Effector memory CD4-positive, alpha-beta T cell (primary cell): Measurements from ENCODE around the gene CLNK.

Experiments
- DNase-seq, 3 donors: peaks; one replicate each; pipeline ENCODE4 v3.0.0-alpha.2; 2020
- H3K27ac ChIP-seq: 2 replicates; pipeline ENCODE4 v1.7.0; 2013; ENCODE audit warnings: mild to moderate bottlenecking, low read length, moderate library complexity; ENCODE audit not compliant: insufficient read depth, poor library complexity, severe bottlenecking
- H3K27me3 ChIP-seq: replicated peaks from 2 replicates; pipeline ENCODE4 v1.7.0; 2013; ENCODE audit warnings: mild to moderate bottlenecking, low read length; ENCODE audit not compliant: insufficient read depth, control insufficient read depth, poor library complexity, severe bottlenecking
- H3K36me3 ChIP-seq: 2 replicates; pipeline ENCODE4 v1.7.0; 2013; ENCODE audit warnings: mild to moderate bottlenecking, low read length, moderate library complexity; ENCODE audit not compliant: control insufficient read depth, insufficient read depth
- H3K4me1 ChIP-seq: 2 replicates; pipeline ENCODE4 v1.7.0; 2013; ENCODE audit warnings: low read length, mild to moderate bottlenecking; ENCODE audit not compliant: control insufficient read depth, insufficient read depth, poor library complexity, severe bottlenecking
- H3K4me3 ChIP-seq: 2 replicates; pipeline ENCODE4 v1.7.0; 2013; ENCODE audit warnings: low read length, low read depth, mild to moderate bottlenecking; ENCODE audit not compliant: insufficient read depth, poor library complexity, severe bottlenecking
- H3K9me3 ChIP-seq: 2 replicates; pipeline ENCODE4 v1.7.0; 2013; ENCODE audit warnings: mild to moderate bottlenecking, low read length, moderate library complexity; ENCODE audit not compliant: control insufficient read depth

Gene CLNK

DNA sequence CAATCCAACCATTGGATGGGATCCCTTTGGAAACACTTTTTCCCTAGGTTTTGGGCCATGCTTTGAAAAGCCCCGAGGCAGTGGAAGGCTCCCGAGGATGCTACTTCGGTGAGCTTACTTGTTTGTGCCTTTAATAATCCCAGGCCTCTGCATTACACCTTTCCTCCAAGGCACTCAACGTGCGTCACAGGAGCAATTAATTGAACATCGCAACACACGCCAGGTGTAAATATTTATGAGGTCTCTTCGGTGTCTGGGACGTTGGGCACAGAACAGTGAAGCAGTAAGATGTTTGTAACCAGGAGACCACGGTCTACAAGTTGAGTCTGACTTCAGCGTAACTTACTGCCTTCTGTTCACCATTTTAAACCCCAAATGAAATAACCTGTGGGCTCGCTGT is 97.3 kb downstream of the CLNK start:
- Histone ChIP-seq H3K36me3 (no peaks in the 10 kb centered on the region), H3K9me3 (no peaks in the 10 kb centered on the region), H3K4me1 (no peaks in the 10 kb centered on the region), H3K4me3 (no peak overlapping the region), H3K27me3 (no peaks in the 10 kb centered on the region), H3K27ac (no peak overlapping the region)
- DNase-seq, result no peak

DNA sequence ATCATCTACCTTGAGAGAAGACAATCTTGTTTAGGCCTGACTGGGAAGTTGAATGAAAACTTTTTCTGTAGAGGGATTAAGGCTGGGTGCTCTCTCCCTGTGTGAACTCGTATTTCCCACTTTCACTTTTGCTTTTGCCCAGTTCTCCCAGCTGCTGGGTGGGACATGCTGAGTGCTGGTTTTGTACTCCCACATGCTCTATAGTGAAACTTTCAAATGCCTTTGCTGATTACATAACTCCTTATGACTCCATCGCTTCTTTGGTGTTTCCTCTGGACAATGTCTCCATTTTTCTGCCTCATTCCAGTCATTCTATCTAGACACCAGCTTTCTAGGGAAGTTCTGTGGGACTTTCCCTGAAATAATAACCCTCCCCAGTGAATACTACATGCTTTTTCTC is 100.5 kb downstream of the CLNK start:
- Histone ChIP-seq H3K27me3 (no peaks in the 10 kb centered on the region), H3K4me3 (no peak overlapping the region), H3K4me1 (no peaks in the 10 kb centered on the region), H3K27ac (no peak overlapping the region), H3K9me3 (no peaks in the 10 kb centered on the region), H3K36me3 (no peaks in the 10 kb centered on the region)
- DNase-seq, result no peak

DNA sequence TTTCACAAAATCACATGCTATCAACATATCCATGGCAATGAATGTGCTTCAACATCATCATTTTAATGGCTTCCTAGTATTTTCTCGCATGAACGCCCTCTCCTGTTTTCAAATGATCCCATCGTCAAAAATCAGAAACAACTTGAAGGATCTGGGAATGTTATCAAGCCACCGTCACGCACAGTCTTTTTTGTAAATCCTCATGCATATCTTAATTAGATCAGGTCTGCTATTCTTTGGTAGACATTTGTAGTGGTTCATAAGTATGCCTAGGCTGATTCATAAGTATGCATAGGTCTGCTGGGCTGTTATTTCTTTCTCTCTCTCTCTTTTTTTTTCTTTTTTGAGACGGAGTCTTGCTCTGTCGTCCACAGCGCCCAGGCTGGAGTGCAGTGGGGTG is 101.6 kb downstream of the CLNK start:
- Histone ChIP-seq H3K36me3 (no peaks in the 10 kb centered on the region), H3K9me3 (no peaks in the 10 kb centered on the region)

DNA sequence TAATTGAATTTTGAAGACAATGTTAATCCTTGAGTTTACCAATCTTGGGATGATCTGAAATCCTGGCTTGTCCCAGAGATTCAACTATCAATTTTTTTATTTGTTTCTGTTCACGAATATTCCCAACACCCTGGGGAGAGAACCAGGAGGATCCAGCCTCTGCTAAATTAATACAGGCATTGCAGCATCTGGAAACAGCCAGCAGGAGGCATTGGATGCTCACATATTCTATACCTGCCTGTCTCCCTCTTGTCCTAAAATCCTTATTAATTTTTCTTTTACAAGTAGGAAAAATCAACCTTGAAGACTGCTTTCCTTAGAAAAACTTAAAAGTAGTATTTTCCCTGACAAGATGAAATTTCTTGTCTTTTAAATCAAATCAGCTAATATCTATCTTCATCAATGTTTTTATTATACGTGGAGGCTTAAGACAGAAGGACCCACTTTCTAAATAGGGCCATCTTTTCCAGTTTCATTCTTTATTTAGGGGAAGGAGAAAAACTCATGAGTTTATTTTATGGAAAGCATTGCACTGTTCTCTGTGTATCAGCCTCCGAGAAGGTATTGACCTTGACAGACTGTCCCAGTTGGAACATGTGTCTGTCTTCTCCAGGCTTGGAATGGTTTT is 102.4 kb downstream of the CLNK start:
- no peaks in the 10 kb centered on the region for H3K4me1 ChIP-seq
- no peak for DNase-seq
- no peak overlapping the region for H3K27ac ChIP-seq
- no peak overlapping the region for H3K4me3 ChIP-seq
- no peaks in the 10 kb centered on the region for H3K27me3 ChIP-seq
- H3K36me3 ChIP-seq, result no peaks in the 10 kb centered on the region
- H3K9me3 ChIP-seq, result no peaks in the 10 kb centered on the region

More for the DNA sequence above, 101.6 kb downstream of the CLNK start:
- DNase-seq, result no peak
- H3K4me3 ChIP-seq, result no peak overlapping the region
- no peaks in the 10 kb centered on the region for H3K27me3 ChIP-seq
- no peak overlapping the region for H3K27ac ChIP-seq
- H3K4me1 ChIP-seq, result no peaks in the 10 kb centered on the region

DNA sequence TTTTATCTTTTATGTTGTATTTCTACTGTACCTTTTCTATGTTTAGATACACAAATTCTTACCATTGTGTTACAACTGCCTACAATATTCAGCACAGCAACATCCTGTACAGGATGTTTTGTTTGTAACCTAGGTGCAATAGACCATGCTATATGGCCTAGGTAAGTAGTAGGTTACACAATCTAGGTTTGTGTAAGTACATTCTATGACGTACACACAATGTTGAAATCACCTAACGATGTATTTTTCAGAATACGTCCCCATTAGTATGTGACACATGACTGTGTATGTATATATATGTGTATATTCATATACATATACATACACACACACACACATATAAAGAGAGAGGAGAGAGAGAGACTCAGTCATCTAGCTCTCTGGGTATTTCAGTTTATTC is 103.5 kb downstream of the CLNK start:
- DNase-seq, result no peak
- Histone ChIP-seq H3K4me3 (no peak overlapping the region), H3K27ac (no peak overlapping the region), H3K36me3 (no peaks in the 10 kb centered on the region), H3K27me3 (no peaks in the 10 kb centered on the region), H3K4me1 (no peaks in the 10 kb centered on the region), H3K9me3 (no peaks in the 10 kb centered on the region)

DNA sequence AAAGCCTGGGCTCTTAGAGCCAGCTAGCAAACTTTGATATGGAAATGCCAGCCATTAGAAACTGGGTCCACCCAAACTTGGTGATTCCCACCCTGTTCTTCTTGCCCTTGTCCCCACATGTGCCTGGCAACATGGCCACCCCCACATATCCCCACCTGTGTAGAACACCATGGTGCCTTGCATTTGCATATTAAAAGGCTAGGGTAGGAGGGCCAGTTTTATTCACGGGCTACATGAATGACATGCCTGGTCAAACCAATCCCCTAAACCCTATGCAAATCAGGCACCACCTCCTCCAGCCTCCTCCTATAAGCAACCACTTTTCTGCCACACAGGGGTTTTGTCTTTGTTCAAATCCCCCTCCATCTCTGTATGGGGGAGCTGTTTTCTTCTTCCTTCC is 104.9 kb downstream of the CLNK start:
- Histone ChIP-seq H3K4me3 (no peak overlapping the region), H3K36me3 (no peaks in the 10 kb centered on the region), H3K27ac (no peak overlapping the region), H3K9me3 (no peaks in the 10 kb centered on the region), H3K27me3 (no peaks in the 10 kb centered on the region), H3K4me1 (no peaks in the 10 kb centered on the region)
- no peak for DNase-seq

DNA sequence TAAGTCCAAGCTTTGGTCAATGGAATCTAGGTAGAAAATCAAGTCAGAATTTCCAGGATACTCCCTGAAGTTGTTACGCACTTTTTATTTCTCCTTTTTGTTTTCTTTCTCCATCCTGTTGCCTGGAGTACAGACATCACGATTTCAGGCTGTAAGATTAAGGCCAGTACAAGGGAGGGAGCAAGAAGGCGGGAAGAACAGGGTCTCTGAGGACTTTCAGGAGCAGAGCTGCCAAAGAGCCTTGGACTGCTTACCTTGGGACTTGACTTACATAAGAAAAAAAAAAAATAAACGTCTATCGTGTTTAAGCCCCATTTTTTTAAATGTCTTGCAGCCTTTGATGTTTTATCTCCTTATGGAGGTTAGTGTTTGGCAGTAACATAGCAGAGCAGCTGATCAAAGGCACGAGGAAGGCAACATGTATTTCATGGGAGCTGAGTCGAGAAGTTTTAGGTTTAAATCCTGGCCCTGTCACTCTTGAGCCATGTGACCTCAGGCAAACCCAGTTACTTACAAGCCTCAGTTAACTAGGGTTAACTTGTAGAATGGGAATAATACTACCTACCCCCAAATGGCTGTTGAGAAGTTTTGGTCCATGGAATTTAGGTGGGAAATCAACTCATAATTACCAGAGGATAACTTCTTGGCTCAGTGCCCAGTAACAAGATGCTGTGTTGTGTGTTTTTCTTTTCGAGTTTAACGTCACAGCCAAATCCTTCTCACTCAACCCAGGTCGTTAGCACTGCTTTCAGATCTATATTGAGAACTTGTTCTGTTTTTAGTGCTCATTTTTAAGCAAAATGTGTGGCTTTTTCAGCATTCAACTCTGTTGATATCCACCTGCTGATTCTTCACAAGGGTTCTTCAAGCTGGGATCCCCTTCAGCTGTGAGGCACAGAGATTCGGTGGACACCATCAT is 106.8 kb downstream of the CLNK start:
- no peaks in the 10 kb centered on the region for H3K27me3 ChIP-seq
- no peak overlapping the region for H3K4me3 ChIP-seq
- DNase-seq, result no peak
- H3K36me3 ChIP-seq, result no peaks in the 10 kb centered on the region
- H3K9me3 ChIP-seq, result no peaks in the 10 kb centered on the region
- no peaks in the 10 kb centered on the region for H3K4me1 ChIP-seq
- no peak overlapping the region for H3K27ac ChIP-seq

DNA sequence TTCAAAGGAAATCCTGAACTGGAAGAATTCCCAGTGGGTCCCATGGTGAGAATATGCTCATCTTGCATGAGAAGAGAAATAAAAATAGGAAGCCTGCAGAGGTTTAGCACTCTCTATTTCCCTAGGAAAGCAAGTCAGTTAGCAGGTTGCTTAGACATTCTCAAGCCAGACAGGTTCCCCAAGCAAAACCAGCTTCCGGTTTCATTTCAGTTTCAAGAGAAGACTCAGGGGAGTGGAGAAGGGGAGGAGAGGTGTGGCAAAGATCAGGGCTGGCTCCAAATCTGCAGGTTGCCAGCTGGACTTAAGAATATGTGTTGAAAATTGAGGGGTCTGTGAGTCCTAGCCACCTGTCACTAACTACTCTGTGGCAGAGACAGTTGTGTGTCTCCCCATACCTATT is 107.5 kb downstream of the CLNK start:
- no peak overlapping the region for H3K4me3 ChIP-seq
- H3K9me3 ChIP-seq, result no peaks in the 10 kb centered on the region
- no peak overlapping the region for H3K27ac ChIP-seq
- H3K27me3 ChIP-seq, result no peaks in the 10 kb centered on the region
- no peaks in the 10 kb centered on the region for H3K4me1 ChIP-seq
- DNase-seq, result no peak
- no peaks in the 10 kb centered on the region for H3K36me3 ChIP-seq

DNA sequence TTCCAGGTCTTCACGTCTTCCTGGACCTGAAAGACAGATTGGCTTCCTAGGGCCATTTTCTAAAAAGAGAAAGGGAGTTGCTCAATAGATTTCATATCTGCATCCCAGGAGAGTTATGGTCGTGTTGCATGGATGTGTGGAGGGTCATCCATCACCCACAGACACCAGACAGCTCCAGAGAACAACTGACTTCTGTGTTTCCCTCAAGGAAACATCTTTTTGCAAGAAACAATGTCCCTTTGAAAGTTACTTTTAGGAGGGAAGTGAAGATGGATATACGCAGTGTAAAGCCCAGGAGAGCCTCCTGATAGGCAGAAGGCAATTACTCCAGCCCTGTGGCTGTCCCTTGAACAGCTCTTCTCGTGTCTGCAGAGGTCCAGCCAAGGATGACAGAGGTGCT is 108.3 kb downstream of the CLNK start:
- H3K27ac ChIP-seq, result no peak overlapping the region
- H3K27me3 ChIP-seq, result no peaks in the 10 kb centered on the region
- H3K4me1 ChIP-seq, result no peaks in the 10 kb centered on the region
- H3K4me3 ChIP-seq, result no peak overlapping the region
- no peaks in the 10 kb centered on the region for H3K9me3 ChIP-seq
- no peaks in the 10 kb centered on the region for H3K36me3 ChIP-seq
- no peak for DNase-seq

DNA sequence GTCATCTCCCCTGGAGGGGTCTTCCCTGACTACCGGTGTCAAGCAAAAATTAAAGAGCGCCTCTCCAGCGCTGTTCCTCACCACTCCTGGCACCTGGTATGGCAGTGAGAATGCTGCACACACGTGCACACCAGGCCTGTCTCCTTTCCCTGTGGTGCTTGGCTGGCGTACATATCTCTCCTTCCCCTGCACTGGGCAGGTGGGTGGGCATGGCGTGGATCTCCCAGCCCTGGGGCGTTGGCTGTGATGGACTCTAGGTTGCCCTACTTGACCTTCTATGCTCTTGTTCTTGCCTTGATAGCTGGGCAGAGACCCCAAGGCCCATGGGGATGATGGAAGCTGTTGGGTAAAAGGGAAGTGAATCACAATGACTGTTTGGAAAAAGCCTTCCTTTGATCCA is 109.2 kb downstream of the CLNK start:
- H3K9me3 ChIP-seq, result no peaks in the 10 kb centered on the region
- no peak overlapping the region for H3K4me3 ChIP-seq
- no peaks in the 10 kb centered on the region for H3K27me3 ChIP-seq
- H3K4me1 ChIP-seq, result no peaks in the 10 kb centered on the region
- H3K36me3 ChIP-seq, result no peaks in the 10 kb centered on the region
- H3K27ac ChIP-seq, result no peak overlapping the region
- DNase-seq, result no peak
